GM21723 (cell line): Measurements from ENCODE around the gene KLHL29.
"Not testable (repeated sequence)": the region's sequence is repeated elsewhere in the genome, so short reads cannot be mapped to it uniquely, and the experiment has no call there.

ENCODE experiments used
- ATAC-seq: cut with Tn5 transposase; IDR thresholded peaks from one replicate; pipeline ENCODE4 v1.9.1; 2021; ENCODE audit warnings: mild to moderate bottlenecking, moderate library complexity; ENCODE audit not compliant: unreplicated experiment

The KLHL29 gene

DNA sequence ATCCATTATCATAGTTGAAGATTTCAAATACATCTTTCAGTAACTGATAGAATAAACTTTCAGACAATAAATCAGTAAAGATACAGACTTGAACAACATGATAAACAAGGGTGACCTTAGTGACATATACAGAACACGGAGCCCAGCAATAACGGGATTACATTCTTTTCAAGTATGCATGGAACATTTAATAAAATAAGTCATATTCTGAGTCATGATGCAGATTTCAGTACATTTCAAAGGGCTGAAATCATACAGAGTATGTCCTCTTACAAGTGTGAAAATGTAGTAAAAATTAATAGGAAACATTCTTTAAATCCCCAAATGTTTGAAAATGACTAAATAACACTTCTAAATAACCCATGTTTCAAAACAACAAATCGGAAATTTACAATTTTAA is 17.2 kb upstream of the KLHL29 start:
- no peak for ATAC-seq

DNA sequence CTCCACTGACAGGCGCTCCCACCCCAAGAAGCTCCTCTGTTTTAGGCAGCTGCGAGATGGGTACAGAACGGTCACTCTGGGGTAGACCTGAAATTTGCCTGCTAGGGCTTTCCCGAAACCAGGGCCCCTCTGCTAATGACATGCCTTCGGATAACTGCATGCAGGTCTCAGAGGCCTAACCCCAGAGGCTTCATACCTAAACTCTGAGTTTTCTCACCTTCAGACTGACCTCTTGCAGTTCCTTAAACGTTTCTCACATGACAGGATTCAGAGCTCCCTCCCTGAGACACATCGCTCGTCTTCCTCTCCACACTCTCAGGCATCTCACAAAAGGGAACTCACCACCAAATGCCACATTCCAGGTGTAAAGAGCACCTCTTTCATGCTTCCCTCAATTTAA is 11.3 kb upstream of the KLHL29 start:
- no peak for ATAC-seq

DNA sequence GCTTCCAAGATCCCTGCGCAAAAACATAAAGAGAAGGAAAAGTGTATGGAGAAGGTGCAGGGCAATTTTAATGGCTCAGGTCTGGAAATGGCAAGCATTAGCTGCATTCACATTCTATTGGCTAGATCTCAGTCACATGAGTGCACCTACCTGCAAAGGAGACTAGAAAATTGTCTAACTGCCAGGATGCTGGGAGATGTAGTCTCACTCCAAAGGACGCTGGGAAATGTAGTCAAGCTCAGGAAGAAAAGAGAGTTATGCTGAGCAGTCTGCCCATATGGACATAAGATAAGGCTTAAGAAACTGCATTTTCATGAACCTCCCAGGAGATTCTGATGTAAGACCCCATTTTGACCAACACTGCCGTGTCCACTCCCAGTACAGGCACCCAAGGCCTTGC is 9.5 kb upstream of the KLHL29 start:
- peak; percentile 56 for ATAC-seq

DNA sequence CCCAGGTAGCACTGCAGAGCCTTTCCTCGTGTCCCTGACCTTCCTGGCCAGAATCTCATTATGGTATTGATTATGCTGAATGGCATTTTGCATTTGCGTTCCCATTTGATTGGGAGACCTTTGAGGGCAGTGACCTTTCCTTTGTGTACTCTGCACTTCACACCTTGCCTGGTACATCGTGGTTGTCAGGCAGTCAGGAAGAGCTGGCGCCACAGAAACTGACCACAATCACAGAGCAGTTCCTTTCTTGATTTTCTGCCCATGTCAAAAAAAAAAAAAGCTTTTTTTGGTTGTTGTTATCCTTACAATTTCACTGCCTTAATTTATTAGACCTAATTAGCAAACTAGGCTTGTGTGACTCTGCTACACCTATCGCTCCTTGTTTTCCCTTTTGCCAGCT is 8.9 kb upstream of the KLHL29 start:
- ATAC-seq = no peak

DNA sequence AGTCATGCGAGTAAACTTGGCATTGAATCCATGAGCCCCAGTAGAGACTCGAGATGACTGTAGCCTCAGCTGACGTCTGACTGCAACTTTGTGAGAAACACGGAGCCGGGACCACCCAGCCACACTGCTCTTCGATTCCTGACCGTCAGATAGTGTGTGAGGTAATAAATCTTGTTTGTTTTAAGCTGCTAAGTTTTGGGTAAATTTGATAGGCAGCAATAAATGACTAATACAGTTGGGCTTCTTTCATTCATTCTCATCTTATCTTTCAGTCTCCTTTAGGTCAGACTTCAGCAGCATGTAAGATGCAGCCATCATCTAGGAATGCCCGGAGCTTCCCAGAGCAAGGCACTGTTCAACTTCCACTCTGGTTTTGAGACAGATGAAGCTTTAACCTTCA is 8.0 kb upstream of the KLHL29 start:
- ATAC-seq = no peak

DNA sequence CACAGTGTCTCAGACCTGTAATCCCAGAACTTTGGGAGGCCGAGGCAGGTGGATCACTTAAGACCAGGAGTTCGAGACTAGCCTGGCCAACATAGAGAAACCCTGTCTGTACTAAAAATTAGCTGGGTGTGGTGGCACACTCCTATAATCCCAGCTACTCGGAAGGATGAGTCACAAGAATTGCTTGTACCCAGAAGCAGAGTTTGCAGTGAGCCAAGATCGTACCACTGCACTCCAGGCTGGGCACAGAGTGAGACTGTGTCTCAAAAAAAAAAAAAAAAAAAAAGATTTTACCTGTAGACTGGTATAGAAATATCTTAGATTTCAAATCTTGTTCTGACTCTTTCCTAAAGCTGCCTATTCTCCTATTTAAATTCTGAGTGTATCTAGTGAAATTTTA is 7.2 kb upstream of the KLHL29 start:
- no peak for ATAC-seq

DNA sequence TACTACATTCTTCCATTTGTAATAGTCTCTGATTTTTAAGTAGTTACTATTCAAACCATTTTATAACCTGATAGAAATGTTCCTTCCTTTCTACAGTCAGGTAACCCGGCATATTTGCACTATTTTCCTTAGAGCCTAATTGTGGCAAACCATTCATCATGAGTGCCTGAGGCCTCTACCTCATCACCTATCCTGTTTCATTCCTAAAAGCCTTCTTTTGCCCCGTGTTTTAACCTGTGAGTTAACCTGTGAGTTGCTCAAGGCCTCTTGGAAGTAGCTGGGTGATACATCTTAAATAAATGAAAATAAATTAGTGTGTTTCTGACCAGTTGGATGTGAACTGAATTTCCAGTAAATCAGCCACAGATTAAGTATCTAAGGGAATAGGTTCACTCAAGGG is 6.5 kb upstream of the KLHL29 start:
- ATAC-seq = no peak

DNA sequence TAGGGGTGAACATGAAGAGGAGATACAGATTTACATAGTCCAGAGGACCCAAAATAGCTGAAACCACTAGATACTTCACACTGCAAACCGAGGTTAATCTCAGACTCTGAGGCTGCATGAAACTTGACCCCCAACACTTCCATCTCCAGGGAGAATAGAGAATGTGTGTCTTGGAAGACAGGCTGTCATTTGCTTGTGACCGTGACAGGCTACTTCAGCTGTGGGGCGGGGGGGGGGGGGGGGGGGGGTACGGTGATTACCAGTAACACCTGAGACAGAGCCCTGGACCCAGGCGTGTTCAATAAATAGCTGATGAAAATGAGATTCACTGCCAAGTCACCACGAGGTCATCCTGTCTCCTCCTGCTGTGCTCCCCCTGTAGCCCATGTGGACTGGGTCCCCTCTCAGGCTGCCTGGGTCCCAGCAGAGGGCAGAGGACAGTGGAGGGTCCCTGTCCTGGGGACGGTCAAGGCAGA is 5.7 kb upstream of the KLHL29 start:
- peak; percentile 53 for ATAC-seq

DNA sequence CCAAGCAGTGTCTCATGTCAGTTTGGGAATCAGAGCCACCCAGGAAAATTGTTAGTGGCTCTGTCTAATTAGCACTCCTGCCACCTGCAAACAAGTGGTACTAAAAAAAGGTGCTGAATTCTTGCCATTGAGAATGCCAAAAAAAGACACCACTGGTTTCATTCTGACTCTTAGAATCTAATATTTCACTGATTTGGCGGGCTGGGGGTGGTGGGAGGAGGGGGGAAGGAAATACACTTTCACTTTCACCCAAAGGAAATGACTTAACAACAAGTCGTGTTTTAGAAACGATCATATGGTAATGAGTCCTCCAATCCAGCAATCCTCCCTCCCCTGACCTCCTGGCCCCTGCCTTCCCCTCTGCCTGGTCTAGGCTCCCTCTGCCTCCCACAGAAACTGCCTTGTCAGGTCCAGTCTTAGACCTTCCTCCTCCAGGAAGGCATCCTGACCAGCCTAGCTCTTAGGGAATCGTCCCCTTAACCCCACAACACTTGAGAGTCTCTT is 4.4 kb upstream of the KLHL29 start:
- peak; percentile 39 for ATAC-seq

DNA sequence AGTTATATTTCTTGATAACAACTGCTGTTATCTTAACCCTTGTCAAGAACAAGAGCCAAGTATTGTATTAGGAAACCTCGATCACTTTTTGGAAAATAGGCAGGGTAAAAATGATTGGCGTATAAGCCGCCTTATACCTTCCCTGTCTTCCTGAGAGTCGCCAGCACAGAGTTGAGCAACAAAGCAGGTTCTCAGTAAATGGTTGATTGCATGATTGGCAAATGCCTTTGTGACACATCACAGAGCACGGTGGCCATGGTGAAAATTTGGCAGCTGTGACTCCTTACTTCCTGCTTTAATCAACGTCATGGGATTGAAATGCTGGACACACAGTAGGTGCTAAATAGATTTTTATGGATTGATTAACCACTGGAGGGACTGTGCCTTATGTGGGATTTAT is 3.9 kb upstream of the KLHL29 start:
- no peak for ATAC-seq

DNA sequence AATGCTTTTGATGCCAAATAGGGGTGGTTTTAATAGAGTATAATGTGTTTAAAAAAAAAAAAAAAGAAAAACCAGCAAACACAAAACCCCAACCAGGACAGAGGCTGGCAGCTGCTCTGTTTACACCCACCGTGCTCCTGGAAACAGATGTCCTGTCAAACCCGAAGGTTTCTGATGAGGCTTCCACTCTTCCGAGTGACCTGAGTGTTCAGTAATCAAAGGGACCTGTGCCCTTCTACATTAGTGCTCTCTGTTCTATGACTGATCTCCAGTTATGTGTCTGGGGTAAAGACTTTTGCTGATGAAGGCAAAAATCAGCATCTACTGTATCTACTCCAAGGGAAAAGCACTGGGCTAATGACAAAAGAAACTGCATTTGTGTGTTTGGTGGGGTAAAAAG is 3.5 kb upstream of the KLHL29 start:
- no peak for ATAC-seq

DNA sequence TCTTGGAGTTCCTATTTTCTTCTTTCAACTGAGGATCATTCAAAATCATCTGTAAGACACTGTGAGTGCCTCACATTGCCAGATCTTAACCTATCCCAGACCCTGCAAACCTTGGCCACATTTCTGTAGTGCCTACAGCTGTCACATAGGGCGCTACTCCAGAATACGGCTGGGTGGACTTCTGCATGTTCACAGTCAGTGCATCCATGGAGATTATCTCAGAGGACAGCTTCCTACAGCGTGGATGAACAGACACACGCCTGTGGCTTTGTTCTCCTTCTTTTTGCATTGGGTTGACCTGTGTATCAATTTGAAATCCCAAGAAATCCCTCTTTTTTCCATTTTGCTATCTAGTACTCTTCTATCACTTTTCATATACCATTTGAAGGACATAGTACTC is 1.9 kb upstream of the KLHL29 start:
- ATAC-seq = no peak

DNA sequence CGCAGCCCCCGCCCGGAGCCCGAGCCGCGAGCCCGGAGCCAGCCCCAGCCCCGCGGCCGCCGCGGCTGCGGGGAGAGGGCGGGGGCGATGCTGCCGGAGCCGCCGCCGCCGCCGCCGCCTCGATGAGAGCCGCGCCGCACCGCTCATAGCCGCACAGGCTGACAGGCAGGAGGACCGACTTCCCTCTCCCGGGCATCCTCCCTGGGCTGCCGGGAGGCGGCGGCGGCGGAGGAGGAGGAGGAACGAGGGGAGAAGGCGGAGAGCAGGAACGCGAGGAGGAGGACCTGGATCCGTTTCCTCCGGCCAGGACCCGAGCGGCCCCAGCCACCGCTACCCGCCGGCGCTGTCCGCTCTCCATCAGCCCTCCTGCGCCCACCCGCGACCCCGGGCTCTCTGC is 370 bp downstream of the KLHL29 start:
- ATAC-seq = peak; percentile 28

DNA sequence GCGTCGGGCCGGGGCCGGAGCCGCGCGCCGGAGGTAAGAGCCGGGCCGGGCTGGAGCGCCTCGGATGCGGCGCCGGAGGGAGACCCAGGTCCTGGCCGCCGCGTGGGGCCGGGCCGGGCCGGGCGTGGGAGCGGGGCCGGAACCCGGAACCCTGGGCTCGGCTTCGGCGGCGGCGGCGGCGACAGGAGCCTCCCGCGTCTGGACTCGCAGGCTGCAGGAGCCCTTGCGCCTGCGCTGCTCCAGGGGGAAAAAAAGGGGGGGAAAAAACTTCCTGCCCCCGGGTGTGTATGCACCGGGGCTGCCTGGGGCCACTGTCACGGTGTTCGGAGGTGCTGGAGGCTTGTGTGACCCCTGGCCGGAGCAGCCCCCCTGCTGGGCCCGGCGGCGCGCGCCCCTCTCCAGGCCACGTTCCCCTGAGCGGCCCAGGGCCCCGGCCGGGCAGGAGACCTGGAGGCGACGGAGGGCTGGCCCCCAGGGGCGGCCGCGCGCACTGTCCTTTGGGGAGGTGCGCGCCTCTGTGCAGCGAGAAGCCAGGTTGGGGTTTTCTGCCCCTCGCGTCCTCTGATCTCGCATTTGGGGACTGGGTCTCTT is 864 bp downstream of the KLHL29 start:
- ATAC-seq = peak; percentile 21

DNA sequence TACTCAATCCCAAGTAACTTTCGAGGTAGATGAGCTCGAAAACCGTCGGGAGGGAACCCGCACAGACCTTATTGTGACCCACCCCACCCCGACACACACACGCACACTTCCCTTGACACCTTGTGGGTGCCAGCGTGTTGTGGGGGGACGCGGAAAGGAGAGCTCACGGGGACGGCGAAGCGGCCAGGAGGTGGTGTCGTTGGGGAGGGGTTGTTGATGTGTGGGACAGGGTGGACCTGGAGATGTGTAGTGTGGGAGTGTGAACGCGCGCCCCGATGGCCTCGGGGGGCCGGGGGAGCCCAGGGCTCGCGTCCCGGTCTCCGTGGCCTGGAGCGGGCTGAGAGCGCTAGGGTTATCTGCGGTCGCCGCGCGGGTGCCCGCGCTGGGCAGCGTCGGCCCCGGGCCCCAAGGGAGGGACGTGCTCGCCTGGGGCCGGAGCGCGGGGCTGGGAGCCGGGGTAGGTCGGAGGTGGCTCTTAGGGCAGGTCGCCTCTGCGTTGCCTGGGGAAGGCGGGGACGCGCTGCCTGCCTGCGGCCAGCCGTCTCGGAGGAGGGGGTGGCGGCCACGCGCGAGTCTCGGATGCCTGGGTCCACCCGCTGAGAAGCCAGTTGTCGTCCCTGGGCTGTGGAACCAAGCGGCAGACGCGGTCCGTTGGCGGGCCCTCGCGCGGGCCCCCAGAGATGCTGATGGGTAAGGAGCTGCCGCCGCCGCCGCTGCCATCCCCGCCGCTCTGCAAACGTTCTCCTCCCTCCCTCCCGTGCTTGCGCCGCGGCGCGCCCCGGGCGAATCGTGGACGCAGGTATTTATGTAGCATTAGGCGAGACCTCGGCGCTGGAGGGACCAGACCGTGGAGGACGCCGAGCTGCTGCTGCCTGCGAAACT is 1.6 kb downstream of the KLHL29 start:
- no peak for ATAC-seq

DNA sequence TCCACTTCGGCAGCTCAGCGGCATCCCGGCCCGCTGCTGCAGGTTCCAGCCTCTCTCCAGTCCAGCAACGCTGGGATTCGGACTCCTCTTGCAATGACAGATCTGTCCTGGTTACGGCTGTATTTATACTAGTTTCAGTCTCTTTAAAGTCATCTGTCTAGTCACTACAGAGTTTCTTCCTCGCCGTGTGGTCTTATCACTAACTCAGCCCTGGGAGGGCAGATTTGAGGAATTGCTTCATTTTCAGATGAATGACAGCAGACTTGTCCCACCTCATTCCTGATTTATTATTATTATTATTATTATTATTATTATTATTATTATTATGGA is 2.2 kb downstream of the KLHL29 start:
- no peak for ATAC-seq

DNA sequence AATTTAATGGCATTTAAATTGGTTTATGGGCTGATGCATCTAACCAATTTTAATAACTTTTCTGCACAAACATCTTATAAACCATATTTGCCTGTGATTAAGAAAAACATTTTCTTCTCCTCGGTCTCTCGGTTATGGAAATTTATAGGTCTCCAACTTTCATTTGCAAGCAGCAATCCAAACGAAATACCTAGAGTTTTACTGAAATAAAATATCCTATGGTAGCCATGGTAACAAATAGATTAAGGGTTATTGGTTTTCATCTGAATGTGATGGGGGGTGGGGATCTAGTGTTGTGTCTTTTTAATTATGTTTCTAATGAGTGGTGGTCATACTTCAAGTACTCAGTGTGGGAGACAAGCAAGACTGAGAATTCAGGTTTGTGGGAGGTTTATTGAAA is 2.9 kb downstream of the KLHL29 start:
- no peak for ATAC-seq

DNA sequence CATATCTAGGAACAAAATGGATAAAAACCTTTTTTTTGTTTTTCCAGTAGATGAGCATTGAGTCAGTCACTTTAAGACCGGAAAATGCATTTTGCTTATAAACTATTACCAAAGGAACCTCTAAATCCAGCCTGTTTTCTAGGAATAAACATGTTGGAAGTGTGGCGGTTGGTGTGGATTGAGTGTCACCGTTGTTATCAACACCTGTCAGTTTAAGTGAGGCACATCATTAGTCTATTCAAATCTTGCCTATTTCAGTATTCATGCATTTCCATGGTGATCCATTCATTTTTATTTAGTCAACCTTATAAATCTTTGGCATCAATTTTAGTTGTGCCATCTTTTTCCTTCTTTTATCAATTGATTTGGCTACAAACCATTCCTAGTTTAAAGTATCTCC is 3.3 kb downstream of the KLHL29 start:
- ATAC-seq = no peak

DNA sequence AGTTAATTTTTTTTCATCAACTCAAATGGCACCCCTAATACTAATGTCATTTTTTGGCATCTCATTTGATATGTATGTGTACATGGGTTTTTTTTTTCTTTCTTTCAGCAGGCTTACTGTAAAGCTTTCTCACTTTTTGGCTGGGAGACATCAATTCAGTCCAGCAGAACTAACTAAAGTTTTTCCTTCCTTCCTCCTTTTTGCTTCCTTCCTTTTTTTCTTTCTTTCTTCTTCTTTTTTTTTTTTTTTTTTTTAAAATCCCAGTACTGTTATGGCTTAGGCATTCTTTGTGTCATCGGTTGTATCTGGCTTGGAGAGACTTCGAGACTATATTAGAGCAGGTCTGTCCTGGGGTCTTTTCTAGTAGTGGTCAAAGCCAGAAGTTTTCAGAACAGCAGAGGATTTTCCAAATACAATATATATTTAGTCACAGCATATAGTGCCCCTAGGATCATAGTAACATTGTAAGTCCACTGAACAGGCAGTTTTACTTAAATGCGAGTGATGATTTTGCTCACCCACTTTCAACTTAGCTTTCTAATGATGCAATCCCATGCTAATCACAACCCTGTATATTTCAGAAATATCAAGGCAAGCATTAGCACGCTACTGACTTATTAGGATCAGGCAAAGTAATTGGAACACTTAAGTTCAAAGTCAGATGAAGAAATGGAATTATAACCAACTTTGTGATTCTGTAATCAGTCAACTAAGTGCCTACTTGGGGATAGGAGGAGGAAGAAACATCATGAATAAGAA is 4.0 kb downstream of the KLHL29 start:
- ATAC-seq = no peak

DNA sequence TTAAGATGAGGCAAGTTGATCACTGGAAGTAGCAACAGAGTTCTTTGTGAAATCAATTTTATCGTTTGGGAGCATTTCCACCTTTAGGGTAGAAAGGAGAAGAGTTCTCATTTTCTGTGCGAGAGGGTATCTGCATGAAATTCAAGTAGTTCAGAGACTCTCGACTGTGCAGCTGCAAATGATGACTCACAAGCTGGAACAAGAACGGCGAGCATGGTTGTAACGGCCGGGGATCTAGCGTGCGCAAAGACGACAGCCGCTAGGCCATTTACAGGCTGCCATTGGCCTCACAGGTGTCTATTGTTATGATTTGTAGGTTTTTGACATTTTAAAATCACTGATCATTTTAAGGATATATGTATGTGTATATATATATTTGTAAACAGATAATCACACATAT is 5.2 kb downstream of the KLHL29 start:
- no peak for ATAC-seq

DNA sequence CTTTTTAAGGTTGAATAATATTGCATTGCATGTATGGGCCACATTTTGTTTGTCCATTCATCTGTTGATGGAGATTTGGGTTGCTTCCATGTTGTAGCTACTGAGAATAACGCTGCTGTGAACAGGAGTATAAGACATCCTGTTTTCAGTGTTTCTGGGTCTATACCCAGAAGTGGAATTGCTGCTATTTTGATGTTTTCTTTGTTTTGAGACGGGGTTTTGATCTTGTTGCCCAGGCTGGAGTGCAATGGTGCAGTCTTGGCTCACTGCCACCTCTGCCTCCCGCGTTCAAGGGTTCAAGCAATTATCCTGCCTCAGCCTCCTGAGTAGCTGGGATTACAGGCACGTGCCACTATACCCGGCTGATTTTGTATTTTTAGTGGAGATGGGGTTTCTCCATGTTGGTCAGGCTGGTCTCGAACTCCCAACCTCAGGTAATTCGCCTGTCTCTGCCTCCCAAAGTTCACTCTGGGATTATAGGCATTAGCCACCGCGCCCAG is 6.3 kb downstream of the KLHL29 start:
- ATAC-seq = not testable (repeated sequence)

DNA sequence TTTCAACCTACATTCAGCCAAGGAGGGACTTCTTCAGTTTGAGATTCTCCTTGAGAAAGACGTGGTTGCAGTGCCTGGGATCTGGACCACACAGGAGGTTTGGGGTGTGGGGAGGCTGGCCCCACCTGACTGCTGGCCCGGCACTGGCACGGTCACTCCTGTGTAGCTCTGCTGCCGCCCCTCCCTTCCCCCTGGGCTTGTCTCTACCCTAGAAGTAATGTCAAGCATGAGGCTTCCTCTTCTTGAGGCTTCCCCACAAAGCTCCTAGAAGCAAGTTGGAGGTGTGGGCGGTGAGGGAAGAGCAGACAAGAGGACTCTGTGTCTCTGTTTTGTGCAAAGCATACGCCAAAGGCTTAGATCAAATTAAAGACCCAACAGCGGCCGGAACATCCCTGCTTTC is 8.7 kb downstream of the KLHL29 start:
- ATAC-seq = no peak
